Embryonic facial prominence (tissue), 1 donor: ENCODE data around the gene HSPA2.

ENCODE experiments used
- DNase-seq: peaks from one replicate; pipeline ENCODE4 v3.0.0-alpha.2; 2016; ENCODE audit errors: extremely low spot score

HSPA2 gene

DNA sequence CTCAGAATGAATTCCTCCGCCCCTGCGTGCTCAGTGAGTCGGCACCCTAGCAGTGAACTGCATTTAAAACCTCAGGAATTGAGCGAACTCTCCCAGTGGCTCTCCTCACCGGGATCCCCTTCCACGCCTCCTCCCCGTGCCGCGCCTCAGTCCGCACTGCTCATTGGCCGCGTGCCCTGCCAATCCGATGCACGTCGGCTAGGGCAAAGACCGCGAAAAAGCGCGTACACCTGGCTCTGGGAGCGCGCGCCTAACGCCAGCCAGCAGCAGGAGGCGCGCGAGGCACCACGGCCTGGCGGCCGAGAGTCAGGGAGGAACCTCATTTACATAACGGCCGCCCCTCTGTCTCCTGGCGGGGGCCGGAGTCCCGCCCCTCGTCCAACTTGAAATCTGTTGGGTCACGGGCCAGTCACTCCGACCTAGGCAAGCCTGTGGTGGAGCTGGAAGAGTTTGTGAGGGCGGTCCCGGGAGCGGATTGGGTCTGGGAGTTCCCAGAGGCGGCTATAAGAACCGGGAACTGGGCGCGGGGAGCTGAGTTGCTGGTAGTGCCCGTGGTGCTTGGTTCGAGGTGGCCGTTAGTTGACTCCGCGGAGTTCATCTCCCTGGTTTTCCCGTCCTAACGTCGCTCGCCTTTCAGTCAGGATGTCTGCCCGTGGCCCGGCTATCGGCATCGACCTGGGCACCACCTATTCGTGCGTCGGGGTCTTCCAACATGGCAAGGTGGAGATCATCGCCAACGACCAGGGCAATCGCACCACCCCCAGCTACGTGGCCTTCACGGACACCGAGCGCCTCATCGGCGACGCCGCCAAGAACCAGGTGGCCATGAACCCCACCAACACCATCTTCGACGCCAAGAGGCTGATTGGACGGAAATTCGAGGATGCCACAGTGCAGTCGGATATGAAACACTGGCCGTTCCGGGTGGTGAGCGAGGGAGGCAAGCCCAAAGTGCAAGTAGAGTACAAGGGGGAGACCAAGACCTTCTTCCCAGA is at the start of gene HSPA2:
Gene HSPA2 (plus strand): TSS at position 534 of the 995 bp plus-strand sequence. CDS start 109 bp downstream, at position 643.
- peak; percentile 98 for DNase-seq

DNA sequence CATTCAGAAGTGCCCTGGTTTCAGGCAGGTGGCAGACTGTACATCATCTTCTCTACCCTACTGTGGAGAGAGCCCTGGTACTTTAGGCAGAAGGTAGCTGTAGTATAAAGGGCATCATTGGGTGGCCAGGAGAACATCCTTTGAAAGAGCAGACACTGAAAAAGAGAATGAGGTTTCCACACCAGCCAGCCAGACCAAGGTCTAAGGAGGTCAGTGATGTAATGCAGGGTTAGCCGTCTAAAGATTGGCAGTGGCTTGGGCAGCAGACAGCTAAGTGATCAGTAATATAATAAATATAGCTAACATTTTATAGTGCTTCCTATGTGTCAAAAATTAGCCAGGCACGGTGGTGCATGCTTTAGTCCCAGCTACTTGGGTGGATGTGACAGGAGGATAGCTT is 48.9 kb upstream of the HSPA2 start:
- DNase-seq = no peak

- no peak for DNase-seq
Measured at GRCh38 chr14:64493455-64493854, 47.1 kb upstream of the HSPA2 start.

DNA sequence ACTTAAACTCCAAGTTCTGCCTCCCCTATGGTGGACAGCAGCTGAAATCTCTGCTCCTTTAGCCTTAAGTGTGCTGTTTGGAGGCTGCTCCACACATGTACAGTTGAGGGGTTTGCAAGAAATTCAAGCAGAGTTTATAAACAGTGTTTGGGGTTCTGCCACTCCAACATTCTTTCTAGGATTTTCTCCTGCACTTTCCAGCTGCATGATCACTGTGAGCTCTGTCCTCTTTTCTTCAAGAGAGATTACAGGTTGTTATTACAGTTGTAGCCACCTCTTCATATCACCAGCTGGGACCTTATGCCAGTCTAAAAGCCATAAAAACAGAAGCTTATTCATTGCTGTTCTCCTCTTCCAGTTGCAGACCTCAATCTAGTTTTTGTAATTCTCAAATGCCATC is 45.3 kb upstream of the HSPA2 start:
- DNase-seq = no peak

DNA sequence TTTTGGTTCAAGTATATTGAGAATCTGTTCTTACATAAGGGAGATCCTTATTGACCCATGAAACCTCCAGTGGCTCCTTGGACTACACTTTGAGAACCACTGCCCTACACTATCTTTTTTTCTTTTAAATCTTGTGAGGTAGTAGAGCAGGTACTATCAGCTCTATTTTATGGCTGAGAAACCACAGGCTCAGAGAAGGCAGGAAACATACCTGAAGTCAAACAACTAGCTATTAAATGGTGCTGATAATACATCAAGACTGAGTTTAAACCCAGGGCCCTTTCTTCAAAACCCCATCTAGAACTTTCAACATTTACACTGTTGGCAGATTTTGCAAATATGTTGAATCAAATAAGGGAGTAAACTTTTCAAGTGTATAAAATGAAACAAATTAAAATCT is 43.8 kb upstream of the HSPA2 start:
- DNase-seq = no peak

GRCh38 chr14:64500088-64500487 is 40.5 kb upstream of the HSPA2 start:
- no peak for DNase-seq

DNA sequence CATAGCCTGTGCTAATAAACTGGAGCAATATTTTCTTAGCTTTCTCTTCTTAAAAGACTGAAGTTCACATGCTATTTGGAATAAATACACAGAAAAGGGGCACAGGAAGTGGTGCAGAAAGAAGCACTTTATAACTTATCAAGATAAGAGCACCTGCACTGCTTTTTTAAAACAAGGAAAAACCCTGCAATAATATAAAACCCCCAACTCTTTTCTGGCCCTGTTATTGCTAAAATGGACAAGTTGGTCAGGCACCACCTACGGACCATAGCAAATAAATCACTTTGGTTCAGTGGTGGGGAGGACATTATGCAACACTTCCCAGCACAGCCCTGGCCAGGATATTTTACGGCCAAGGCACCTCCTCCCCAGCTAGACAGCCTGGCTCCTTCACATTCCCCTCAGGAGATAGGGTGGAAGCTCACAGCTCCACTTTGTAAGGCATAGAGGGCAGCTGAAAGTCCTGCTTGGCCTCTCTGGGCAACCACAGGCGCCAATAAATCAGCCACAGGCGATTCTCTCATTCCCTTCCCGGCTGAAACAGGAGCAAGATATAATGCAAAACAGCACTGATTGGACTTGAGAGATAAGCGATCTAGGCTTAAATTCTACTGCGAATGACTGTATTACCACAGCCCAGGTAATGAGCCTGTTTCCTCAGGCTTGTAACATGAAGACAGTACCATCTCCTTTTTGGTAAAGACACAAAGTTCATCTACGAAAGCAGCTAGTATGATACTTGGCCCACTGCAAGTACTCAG is 39.0 kb upstream of the HSPA2 start:
- no peak for DNase-seq

DNA sequence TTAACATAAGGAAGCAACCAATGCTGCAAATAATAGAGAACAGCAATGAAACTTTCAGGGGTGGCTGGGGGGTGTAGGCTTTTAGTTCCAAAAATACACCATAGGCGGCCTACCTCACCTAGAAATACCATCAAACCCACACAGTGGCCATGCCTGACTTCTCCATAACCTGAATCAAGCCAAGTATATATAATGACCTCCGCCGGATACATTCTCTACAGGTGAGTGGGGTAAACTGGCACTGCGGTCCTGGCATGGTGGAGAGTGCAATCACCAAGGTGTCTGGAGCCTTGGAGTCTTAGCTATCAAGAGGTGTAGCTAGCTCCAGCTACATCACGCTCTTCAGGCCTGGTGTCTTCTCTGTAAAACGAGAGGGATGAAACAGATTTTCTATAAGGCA is 38.1 kb upstream of the HSPA2 start:
- DNase-seq = no peak

DNA sequence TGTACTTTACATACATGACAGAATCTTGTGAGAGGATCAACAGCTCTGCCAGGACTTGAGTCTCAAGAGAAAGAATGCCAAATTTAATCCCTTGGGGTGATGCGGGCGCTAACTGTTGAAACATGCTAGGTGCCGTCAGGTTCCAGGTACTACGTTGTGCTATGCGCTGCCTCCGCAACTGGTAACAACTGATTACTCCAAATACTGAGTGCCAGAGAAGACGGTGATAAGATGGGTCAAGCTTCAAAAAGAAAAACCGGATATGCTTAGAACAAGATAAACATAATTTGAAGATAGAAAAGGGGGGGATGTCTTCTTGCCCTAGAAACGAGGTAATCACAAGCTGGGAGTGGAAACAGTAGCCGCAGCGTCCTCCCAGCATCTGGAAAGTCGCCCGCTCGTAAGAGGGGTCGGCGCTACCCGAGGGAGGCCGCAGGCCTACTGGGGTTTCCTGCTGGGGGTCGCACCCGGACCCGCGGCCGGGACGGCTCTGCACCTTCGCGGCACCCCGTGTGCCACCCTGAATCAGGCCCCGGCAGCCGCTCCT is 37.6 kb upstream of the HSPA2 start:
- no peak for DNase-seq

DNA sequence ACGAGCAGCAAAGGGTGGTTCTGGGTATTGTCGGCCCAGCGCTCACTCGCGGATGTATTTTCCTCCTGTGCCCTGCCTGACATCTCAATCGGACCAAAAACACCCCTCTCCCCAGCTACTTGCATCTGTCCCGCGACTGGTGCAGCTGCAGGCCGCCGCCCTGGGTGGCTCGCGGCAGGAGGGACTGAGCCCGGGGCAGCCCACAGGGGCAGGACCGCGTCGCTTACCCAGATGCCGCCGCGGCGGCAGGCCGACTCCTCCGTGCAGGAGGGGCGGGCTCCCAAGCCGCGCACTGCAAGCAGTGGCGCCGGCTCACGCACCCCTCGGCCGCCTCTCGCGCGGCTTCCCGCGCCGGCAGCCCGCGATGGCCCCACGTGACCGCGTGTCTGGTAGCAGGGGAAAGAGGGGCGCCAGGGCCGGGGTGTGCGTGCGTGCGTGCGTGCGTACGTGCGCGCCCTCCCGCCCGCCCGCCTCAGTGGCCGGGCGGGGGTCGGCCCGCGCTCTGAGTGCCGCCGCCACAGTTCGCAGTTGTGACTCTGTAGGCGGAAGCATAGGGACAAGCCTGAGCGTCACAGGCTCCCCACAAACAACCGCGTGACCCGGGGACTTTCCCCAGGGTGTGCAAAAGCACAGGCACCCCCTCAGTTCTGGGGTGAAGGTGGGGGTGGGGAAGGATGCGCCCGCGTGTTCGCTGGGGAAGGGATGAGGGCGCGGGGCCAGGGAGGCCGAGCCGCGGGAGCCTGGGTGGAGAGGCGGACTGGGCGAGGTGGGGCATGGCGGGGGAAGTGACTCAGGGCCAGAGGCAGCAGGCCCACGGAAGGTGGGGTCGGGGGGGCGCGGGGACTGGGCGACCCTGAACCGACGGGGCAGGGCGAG is 36.9 kb upstream of the HSPA2 start, which contains the start of gene ZBTB25:
Gene ZBTB25 (minus strand): TSS at position 405 of the 876 bp plus-strand sequence. CDS start 13,305 bp downstream, outside the sequence.
- peak; percentile 89 for DNase-seq

- DNase-seq = peak; percentile 68
Measured at GRCh38 chr14:64504310-64504896, 36.1 kb upstream of the HSPA2 start, which contains the start of gene ZBTB1. TSS of gene ZBTB1 (plus strand) at chr14:64504770. CDS start at chr14:64521505, 16,735 bp downstream.

DNA sequence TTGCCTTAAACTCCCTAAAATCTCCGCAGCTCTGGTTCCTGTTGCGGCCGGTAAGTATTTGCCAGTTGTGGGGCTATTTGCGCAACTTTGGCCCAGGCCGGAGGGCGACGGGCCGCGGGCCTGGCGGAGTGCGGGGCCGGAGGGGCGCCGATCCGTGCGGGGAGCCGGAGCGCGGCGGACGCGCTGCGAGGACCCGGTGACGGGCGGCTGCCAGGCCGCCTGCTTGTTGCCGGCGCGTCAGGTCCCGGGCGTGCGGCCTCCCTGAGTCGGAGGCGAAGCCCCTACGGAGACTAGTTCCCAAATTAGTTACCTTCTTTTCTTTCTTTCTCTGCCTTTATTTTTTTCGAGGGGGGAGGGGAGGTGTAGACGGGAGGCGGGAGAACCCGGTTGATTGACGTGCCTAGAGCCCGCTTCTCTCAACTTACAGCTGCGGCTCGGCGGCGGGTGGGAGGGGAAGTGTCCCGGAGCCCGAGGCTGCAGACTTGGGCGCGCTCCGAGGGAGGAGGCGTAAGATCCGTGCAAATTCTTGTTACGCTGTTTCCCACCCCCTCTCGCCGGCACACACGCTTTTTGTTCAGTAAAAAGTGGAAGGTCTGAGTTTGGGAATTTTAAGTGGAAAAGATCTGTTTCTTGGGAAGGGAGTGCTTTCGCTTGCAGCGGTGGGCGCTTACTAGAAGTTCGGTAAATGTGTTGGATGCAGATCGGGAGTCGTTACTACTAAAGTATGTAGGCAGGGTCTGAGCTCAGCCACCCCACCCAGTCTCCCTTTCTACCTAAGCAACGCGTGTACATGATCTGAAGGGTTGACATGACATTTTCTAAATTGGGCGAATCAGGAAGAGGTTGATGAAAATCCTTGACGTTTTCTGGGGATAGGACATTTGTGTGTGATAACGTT is 35.4 kb upstream of the HSPA2 start:
- DNase-seq = peak; percentile 85

GRCh38 chr14:64506721-64507120 is 33.8 kb upstream of the HSPA2 start:
- DNase-seq = no peak

DNA sequence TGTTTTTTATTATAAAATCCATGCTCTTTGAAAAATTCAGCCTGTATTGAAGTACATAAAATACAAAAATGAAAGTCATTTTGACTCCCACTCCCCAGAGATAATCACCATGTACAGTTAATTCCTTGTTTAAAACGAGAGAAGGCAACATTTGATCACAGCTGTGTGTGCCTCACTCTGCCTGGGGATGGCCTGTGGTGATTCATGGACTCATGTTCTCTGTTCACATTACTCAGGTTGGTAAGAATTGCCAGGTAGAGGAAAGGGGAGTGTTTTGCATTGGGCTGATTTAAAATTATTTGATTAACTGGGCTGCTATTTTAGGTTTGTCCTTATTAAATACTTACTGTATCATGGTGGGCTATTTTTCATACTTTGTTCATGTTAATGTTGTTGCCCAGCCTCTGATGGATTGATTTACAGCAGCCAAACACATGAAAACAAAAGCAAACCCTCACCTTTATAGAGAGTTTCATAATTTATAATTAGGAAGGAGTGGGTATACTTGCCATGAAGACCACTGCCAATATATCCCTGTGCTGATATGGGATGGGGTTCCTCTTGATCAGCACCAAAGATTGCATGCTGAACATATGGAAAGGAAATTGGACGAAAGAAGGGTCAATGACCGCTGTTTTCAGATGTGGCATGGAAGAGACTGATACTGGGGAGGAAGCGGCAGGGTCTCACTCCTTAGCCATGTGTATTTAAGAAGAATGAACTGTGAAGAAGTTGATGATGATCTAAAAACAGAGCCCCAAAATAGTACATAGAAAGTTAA is 33.0 kb upstream of the HSPA2 start:
- DNase-seq = no peak

- DNase-seq = no peak
Measured at GRCh38 chr14:64508215-64508776, 32.2 kb upstream of the HSPA2 start.

DNA sequence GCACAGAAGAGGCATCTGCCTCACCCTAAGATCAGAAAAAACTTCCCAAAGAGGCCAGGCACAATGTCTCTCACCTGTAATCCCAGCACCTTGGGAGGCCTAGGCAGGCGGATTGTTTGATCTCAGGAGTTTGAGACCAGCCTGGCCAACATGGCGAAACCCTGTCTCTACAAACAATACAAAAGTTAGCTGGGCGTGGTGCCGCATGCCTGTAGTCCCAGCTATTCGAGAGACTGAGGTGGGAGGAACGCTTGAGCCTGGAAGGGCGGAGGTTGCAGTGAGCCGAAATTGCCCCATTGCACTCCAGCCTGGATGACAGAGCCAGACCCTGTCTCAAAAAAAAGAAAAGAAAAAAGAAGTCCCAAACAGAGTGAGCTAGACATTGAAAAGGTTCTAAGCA is 31.5 kb upstream of the HSPA2 start:
- DNase-seq = no peak

GRCh38 chr14:64510825-64511671 is 29.5 kb upstream of the HSPA2 start:
- DNase-seq = no peak

- DNase-seq = no peak
Measured at GRCh38 chr14:64513271-64513670, 27.3 kb upstream of the HSPA2 start.
